Lower leg skin (tissue), 3 donors: Measurements from ENCODE around the gene ARHGAP9.

Source experiments
- CTCF ChIP-seq, 3 donors: fragments of 450-650 bp; IDR thresholded peaks; one replicate each; pipeline ENCODE4 v1.5.1; 2016; ENCODE audit warnings: antibody characterized with exemption in 3 of 3, mild to moderate bottlenecking in 3 of 3, moderate library complexity in 2 of 3
- POLR2A ChIP-seq, 2 donors: fragments of 450-650 bp; IDR thresholded peaks; one replicate each; pipeline ENCODE4 v1.6.1; 2016 to 2017; ENCODE audit warnings: antibody characterized with exemption in 2 of 2, mild to moderate bottlenecking in 1 of 2, moderate library complexity in 1 of 2

GRCh38 chr12:57490126-57490525, 10.5 kb upstream of the ARHGAP9 start:
- TF ChIP-seq POLR2A (IDR thresholded peaks at IDR 0.05) (no peak), CTCF (IDR thresholded peaks at IDR 0.05) (no peak)
